Activated CD8-positive, alpha-beta memory T cell treated with anti-CD3 and anti-CD28 coated beads, Interleukin-2, amount 10 ng/mL, durations not matched to agents 7 days and 5 days (primary cell): ENCODE measurements around the gene PPCDC. TPM values are rescaled to one million over a fixed set of nuclear protein-coding genes. Genes with fewer than 3 reads are reported as not detected.

Experiments
- ATAC-seq: fragments of 150-1000 bp; cut with Tn5 transposase; one replicate; pipeline ENCODE4 v1.10.0; 2021; ENCODE audit warnings: moderate library complexity
- CTCF ChIA-PET: fragments of 350-600 bp; sonication (Branson Sonifier 250); formaldehyde crosslinking; loops from one replicate; lab custom pipeline; 2021; ENCODE audit warnings: antibody characterized with exemption; lab: Charles Lee
- DNase-seq: peaks from one replicate; pipeline ENCODE4 v3.0.0-alpha.2; 2020
- H3K27ac Mint-ChIP-seq: one replicate; pipeline ENCODE4 v1.8.0; 2021; ENCODE audit warnings: mild to moderate bottlenecking, mixed read lengths
- H3K27me3 Mint-ChIP-seq: one replicate; pipeline ENCODE4 v1.8.0; 2021; ENCODE audit warnings: mixed read lengths
- H3K36me3 Mint-ChIP-seq: one replicate; pipeline ENCODE4 v1.8.0; 2021; ENCODE audit warnings: mild to moderate bottlenecking, mixed read lengths
- H3K4me1 Mint-ChIP-seq: one replicate; pipeline ENCODE4 v1.8.0; 2021; ENCODE audit warnings: mixed read lengths
- H3K4me3 Mint-ChIP-seq: one replicate; pipeline ENCODE4 v1.8.0; 2021; ENCODE audit warnings: mild to moderate bottlenecking, moderate library complexity, mixed read lengths
- H3K9me3 Mint-ChIP-seq: one replicate; pipeline ENCODE4 v1.8.0; 2022; ENCODE audit warnings: low read depth, mixed read lengths
- total RNA-seq, 2 experiments: library from RNA; stranded (reverse); gene quantifications; one replicate each; pipeline ENCODE4 v1.2.3, GENCODE V29; 2021

PPCDC gene
- total RNA-seq, 2 experiments from 2014 or later: 36.3 to 36.7 TPM

- no peak within 1 kb of the TSS for H3K27ac Mint-ChIP-seq
- CTCF ChIA-PET: interaction anchor here (0.8 to 1.7 kb wide), 8 partner anchors 13 to 941 kb away, joined by 3 to 5 read pairs (median 3); partner anchors contain the start of gene PPCDC
- DNase-seq (peak; percentile 96), ATAC-seq (peak; percentile 96)
- no peaks in the 10 kb centered on the region for H3K9me3 Mint-ChIP-seq
- H3K4me3 Mint-ChIP-seq: peak within 1 kb of the TSS; percentile 57
- H3K36me3 Mint-ChIP-seq: no peaks in the 10 kb centered on the region
- H3K27me3 Mint-ChIP-seq: peaks cover 57% of the 10 kb centered on the region
- peaks cover 18% of the 10 kb centered on the region for H3K4me1 Mint-ChIP-seq
Observed at GRCh38 chr15:74995182-74995778, 28.1 kb upstream of the PPCDC start, which contains the start of gene SCAMP5. TSS of gene SCAMP5 (plus strand) at chr15:74995563. CDS start at chr15:75011840, 16,277 bp downstream.

GRCh38 chr15:74995779-74996765 lies 27.3 kb upstream of the PPCDC start:
- peaks cover 53% of the 10 kb centered on the region for H3K27me3 Mint-ChIP-seq
- no peak overlapping the region for H3K27ac Mint-ChIP-seq
- CTCF ChIA-PET: interaction anchor here (0.8 to 1.7 kb wide), 6 partner anchors 12 to 942 kb away, joined by 3 to 5 read pairs (median 3); partner anchors contain the start of gene PPCDC
- H3K4me1 Mint-ChIP-seq: peaks cover 13% of the 10 kb centered on the region
- DNase-seq (no peak), ATAC-seq (no peak)
- H3K9me3 Mint-ChIP-seq: no peaks in the 10 kb centered on the region
- H3K4me3 Mint-ChIP-seq: peak overlapping the region; percentile 57
- H3K36me3 Mint-ChIP-seq: no peaks in the 10 kb centered on the region

GRCh38 chr15:74997141-74997540 lies 26.2 kb upstream of the PPCDC start:
- H3K9me3 Mint-ChIP-seq: no peaks in the 10 kb centered on the region
- CTCF ChIA-PET: no interaction called here
- peaks cover 49% of the 10 kb centered on the region for H3K27me3 Mint-ChIP-seq
- no peak overlapping the region for H3K4me3 Mint-ChIP-seq
- no peak overlapping the region for H3K27ac Mint-ChIP-seq
- no peak for DNase-seq
- peaks cover 11% of the 10 kb centered on the region for H3K4me1 Mint-ChIP-seq
- no peaks in the 10 kb centered on the region for H3K36me3 Mint-ChIP-seq
- ATAC-seq: no peak

GRCh38 chr15:74997543-74997942 lies 25.8 kb upstream of the PPCDC start:
- CTCF ChIA-PET: no interaction called here
- peaks cover 11% of the 10 kb centered on the region for H3K4me1 Mint-ChIP-seq

GRCh38 chr15:75001310-75001709 lies 22.1 kb upstream of the PPCDC start:
- Mint-ChIP-seq H3K4me1 (peaks cover 5% of the 10 kb centered on the region), H3K36me3 (no peaks in the 10 kb centered on the region), H3K27ac (no peak overlapping the region), H3K4me3 (no peak overlapping the region), H3K27me3 (peaks cover 42% of the 10 kb centered on the region), H3K9me3 (no peaks in the 10 kb centered on the region)
- CTCF ChIA-PET: no interaction called here
- no peak for DNase-seq
- no peak for ATAC-seq

More at GRCh38 chr15:74997543-74997942, 25.8 kb upstream of the PPCDC start:
- DNase-seq (no peak), ATAC-seq (no peak)
- Mint-ChIP-seq H3K27ac (no peak overlapping the region), H3K4me3 (no peak overlapping the region), H3K36me3 (no peaks in the 10 kb centered on the region), H3K9me3 (no peaks in the 10 kb centered on the region), H3K27me3 (peaks cover 53% of the 10 kb centered on the region)

GRCh38 chr15:75002398-75002797 lies 21.0 kb upstream of the PPCDC start:
- Mint-ChIP-seq H3K4me3 (no peak overlapping the region), H3K36me3 (no peaks in the 10 kb centered on the region), H3K4me1 (peaks cover 5% of the 10 kb centered on the region), H3K27me3 (peaks cover 32% of the 10 kb centered on the region), H3K27ac (no peak overlapping the region), H3K9me3 (no peaks in the 10 kb centered on the region)
- no peak for ATAC-seq
- no peak for DNase-seq
- CTCF ChIA-PET: interaction anchor here (0.9 kb wide), 1 partner anchor 9 kb away, joined by 3 read pairs; no protein-coding TSS in a partner anchor

- ATAC-seq (no peak), DNase-seq (no peak)
- H3K9me3 Mint-ChIP-seq: no peaks in the 10 kb centered on the region
- no peak overlapping the region for H3K27ac Mint-ChIP-seq
- H3K4me3 Mint-ChIP-seq: no peak overlapping the region
- peaks cover 34% of the 10 kb centered on the region for H3K27me3 Mint-ChIP-seq
- CTCF ChIA-PET: interaction anchor here (1.2 to 1.3 kb wide), 2 partner anchors 22 to 30 kb away, joined by 3 read pairs; no protein-coding TSS in a partner anchor
- peaks cover 10% of the 10 kb centered on the region for H3K4me1 Mint-ChIP-seq
- H3K36me3 Mint-ChIP-seq: no peaks in the 10 kb centered on the region
Observed at GRCh38 chr15:75007216-75007615, 16.2 kb upstream of the PPCDC start.

GRCh38 chr15:75008221-75008625 lies 15.2 kb upstream of the PPCDC start:
- H3K27ac Mint-ChIP-seq: no peak overlapping the region
- no peaks in the 10 kb centered on the region for H3K9me3 Mint-ChIP-seq
- peaks cover 28% of the 10 kb centered on the region for H3K27me3 Mint-ChIP-seq
- no peak overlapping the region for H3K4me3 Mint-ChIP-seq
- CTCF ChIA-PET: interaction anchor here (1.2 to 1.3 kb wide), 3 partner anchors 13 to 29 kb away, joined by 3 read pairs; partner anchors contain the start of gene SCAMP5
- no peak for ATAC-seq
- H3K4me1 Mint-ChIP-seq: peaks cover 10% of the 10 kb centered on the region
- no peaks in the 10 kb centered on the region for H3K36me3 Mint-ChIP-seq
- DNase-seq: no peak

GRCh38 chr15:75008629-75009326 lies 14.6 kb upstream of the PPCDC start:
- CTCF ChIA-PET: interaction anchor here (1.3 kb wide), 2 partner anchors 13 to 29 kb away, joined by 3 read pairs; partner anchors contain the start of gene SCAMP5
- Mint-ChIP-seq H3K4me1 (peaks cover 10% of the 10 kb centered on the region), H3K4me3 (no peak overlapping the region), H3K27ac (peak overlapping the region; percentile 24), H3K27me3 (peaks cover 27% of the 10 kb centered on the region), H3K36me3 (no peaks in the 10 kb centered on the region), H3K9me3 (no peaks in the 10 kb centered on the region)
- ATAC-seq: no peak
- DNase-seq: no peak

- CTCF ChIA-PET: no interaction called here
- no peak for DNase-seq
- Mint-ChIP-seq H3K27me3 (peaks cover under 1% of the 10 kb centered on the region), H3K27ac (no peak overlapping the region), H3K36me3 (no peaks in the 10 kb centered on the region), H3K4me1 (no peaks in the 10 kb centered on the region), H3K9me3 (no peaks in the 10 kb centered on the region), H3K4me3 (no peak overlapping the region)
- no peak for ATAC-seq
Observed at GRCh38 chr15:75016431-75016830, 7.0 kb upstream of the PPCDC start.

GRCh38 chr15:75019916-75020315 lies 3.5 kb upstream of the PPCDC start:
- H3K27ac Mint-ChIP-seq: no peak overlapping the region
- H3K4me1 Mint-ChIP-seq: peaks cover 13% of the 10 kb centered on the region
- DNase-seq (no peak), ATAC-seq (no peak)
- no peaks in the 10 kb centered on the region for H3K9me3 Mint-ChIP-seq
- no peak overlapping the region for H3K4me3 Mint-ChIP-seq
- H3K27me3 Mint-ChIP-seq: no peaks in the 10 kb centered on the region
- H3K36me3 Mint-ChIP-seq: peaks cover 1% of the 10 kb centered on the region
- CTCF ChIA-PET: interaction anchor here (1.1 to 1.6 kb wide), 3 partner anchors 9 to 1048 kb away, joined by 3 to 6 read pairs (median 5); partner anchors contain the start of gene C15orf39

GRCh38 chr15:75021341-75021740 lies 2.0 kb upstream of the PPCDC start:
- peaks cover 19% of the 10 kb centered on the region for H3K4me1 Mint-ChIP-seq
- no peaks in the 10 kb centered on the region for H3K27me3 Mint-ChIP-seq
- H3K4me3 Mint-ChIP-seq: no peak overlapping the region
- DNase-seq: no peak
- no peak overlapping the region for H3K27ac Mint-ChIP-seq
- peaks cover 1% of the 10 kb centered on the region for H3K36me3 Mint-ChIP-seq
- no peaks in the 10 kb centered on the region for H3K9me3 Mint-ChIP-seq
- CTCF ChIA-PET: interaction anchor here (1.5 kb wide), 1 partner anchor 8 kb away, joined by 6 read pairs; no protein-coding TSS in a partner anchor
- no peak for ATAC-seq
